CD4-positive, alpha-beta T cell (primary cell): ENCODE results near the gene ROCK1. TPM values are rescaled to one million over a fixed set of nuclear protein-coding genes. Genes with fewer than 3 reads are reported as not detected.
A peak's percentile ranks its signal among the peaks of the same experiment; 100 is the strongest.

Experiments
- ATAC-seq: fragments of 200-7000 bp; cut with Tn5 transposase; one replicate; pipeline ENCODE4 v1.10.0; 2022; ENCODE audit warnings: mild to moderate bottlenecking; ENCODE audit not compliant: poor library complexity
- CTCF ChIA-PET: fragments of 350-600 bp; sonication (Branson Sonifier 250); formaldehyde crosslinking; loops from one replicate; lab custom pipeline; 2021; ENCODE audit warnings: antibody characterized with exemption, inconsistent platforms; lab: Charles Lee
- POLR2A ChIA-PET: fragments of 350-600 bp; sonication (Branson Sonifier 250); formaldehyde crosslinking; loops from one replicate; lab custom pipeline; 2021; ENCODE audit warnings: antibody characterized with exemption, inconsistent platforms; lab: Charles Lee
- DNase-seq, 14 experiments: peaks; one replicate each; pipeline ENCODE4 v3.0.0-alpha.2; 2013 to 2020; ENCODE audit warnings: mixed read lengths in 2 of 14
- H3K27ac ChIP-seq, 2 donors: one replicate each; pipeline versions ENCODE4 v1.5.1 to v1.7.0; 2013; ENCODE audit warnings: low read length in 2 of 2, low read depth in 1 of 2, mild to moderate bottlenecking in 1 of 2
- H3K27me3 ChIP-seq, 2 experiments: 1 replicate in 1 of 2; 2 replicates in 1 of 2; pipeline versions ENCODE4 v1.6.1 to v1.7.0; 2013; ENCODE audit warnings: low read length in 2 of 2, control low read depth in 1 of 2, mild to moderate bottlenecking in 1 of 2, moderate library complexity in 1 of 2; ENCODE audit not compliant: insufficient read depth in 2 of 2, control insufficient read depth in 1 of 2
- H3K36me3 ChIP-seq: one replicate; pipeline ENCODE4 v1.6.1; 2013; ENCODE audit warnings: low read length, control low read depth; ENCODE audit not compliant: insufficient read depth
- H3K4me1 ChIP-seq: one replicate; pipeline ENCODE4 v1.6.1; 2013; ENCODE audit warnings: low read length, control low read depth; ENCODE audit not compliant: insufficient read depth
- H3K4me3 ChIP-seq: one replicate; pipeline ENCODE4 v1.5.1; 2013; ENCODE audit warnings: mild to moderate bottlenecking, low read length, moderate library complexity
- H3K9me3 ChIP-seq, 2 experiments: 1 replicate in 1 of 2; 2 replicates in 1 of 2; pipeline versions ENCODE4 v1.6.1 to v1.7.0; 2013; ENCODE audit warnings: low read length in 2 of 2, mild to moderate bottlenecking in 2 of 2, control low read depth in 1 of 2, moderate library complexity in 1 of 2; ENCODE audit not compliant: control insufficient read depth in 1 of 2, insufficient read depth in 1 of 2
- H3K27ac Mint-ChIP-seq: one replicate; pipeline ENCODE4 v1.8.0; 2020; ENCODE audit warnings: mixed read lengths
- H3K27me3 Mint-ChIP-seq: one replicate; pipeline ENCODE4 v1.8.0; 2021; ENCODE audit warnings: mixed read lengths
- H3K36me3 Mint-ChIP-seq: one replicate; pipeline ENCODE4 v1.8.0; 2021; ENCODE audit warnings: low read depth, mixed read lengths
- H3K4me1 Mint-ChIP-seq: one replicate; pipeline ENCODE4 v1.8.0; 2021; ENCODE audit warnings: low read depth, mixed read lengths
- H3K4me3 Mint-ChIP-seq: one replicate; pipeline ENCODE4 v1.8.0; 2020; ENCODE audit warnings: mild to moderate bottlenecking, mixed read lengths
- H3K9me3 Mint-ChIP-seq: one replicate; pipeline ENCODE4 v1.8.0; 2020; ENCODE audit warnings: mixed read lengths
- intact Hi-C, 2 experiments: fragments of 100-400 bp; cut with DNase I in 1 of 2; cut with micrococcal nuclease in 1 of 2; formaldehyde crosslinking; loops; one replicate each; pipeline versions ENCODE4 v1.15.1 to v1.9.0; 2023 to 2025; cut with DNase I, micrococcal nuclease
- total RNA-seq, 174 experiments: library from RNA in 2 of 174; stranded (reverse) in 2 of 174; gene quantifications; one replicate each; pipeline ENCODE4 v1.2.3 and lab custom pipeline; 2021 to 2026
- TF ChIP-seq, protein P1 (sequence below): fragments of 200-600 bp; IDR thresholded peaks from one replicate; pipeline ENCODE4 v1.8.0; 2022; ENCODE audit warnings: antibody characterized with exemption, mild to moderate bottlenecking

Gene ROCK1
- total RNA-seq, 2 experiments from 2014 or later, result 85.5 to 91.2 TPM

DNA sequence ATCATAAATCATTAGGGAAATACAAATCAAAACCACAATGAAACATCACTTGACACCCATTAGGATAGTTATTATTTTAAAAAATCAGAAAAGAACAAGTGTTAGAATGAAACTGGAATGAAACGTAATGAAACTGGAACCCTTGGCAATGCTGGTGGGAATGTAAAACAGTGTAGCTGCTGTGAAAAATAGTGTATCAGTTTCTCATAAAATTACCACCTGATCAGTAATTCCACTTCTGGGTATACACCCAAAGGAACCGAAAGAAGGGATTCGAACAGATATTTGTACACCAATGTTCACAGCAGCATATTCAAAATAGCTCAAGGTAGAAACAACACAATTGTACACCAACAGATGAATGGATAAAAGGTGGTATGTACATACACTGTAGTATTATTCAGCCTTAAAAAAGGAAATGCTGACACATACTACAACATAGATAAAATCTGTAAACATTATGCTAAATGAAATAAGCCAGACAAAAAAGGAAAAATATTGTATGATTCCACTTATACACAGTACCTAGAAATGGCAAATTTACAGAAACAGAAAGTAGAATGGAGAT is 27.0 kb downstream of the ROCK1 start:
- no peaks in the 10 kb centered on the region for H3K9me3 ChIP-seq

DNA sequence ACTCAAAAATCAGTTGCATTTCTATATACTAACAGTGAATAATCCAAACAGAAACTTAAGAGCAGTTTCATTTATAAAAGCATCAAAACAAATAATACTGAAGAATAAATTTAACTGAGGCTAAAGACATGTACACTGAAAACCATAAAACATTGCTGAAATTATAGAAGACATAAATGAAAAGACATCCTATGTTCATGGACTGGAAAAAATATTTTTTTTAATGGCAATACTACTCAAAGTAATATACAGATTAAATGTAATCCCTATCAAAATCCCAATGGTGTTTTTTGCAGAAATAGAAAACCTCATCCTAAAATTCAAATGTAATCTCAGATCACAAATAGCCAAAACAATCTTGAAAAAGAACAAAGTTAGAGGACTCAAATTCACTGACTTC is 28.6 kb downstream of the ROCK1 start:
- Histone ChIP-seq H3K27ac (no peak overlapping the region), H3K4me3 (no peak overlapping the region), H3K36me3 (no peaks in the 10 kb centered on the region), H3K27me3 (no peaks in the 10 kb centered on the region), H3K4me1 (peaks cover 19% of the 10 kb centered on the region), H3K9me3 (no peaks in the 10 kb centered on the region)
- POLR2A ChIA-PET, result no interaction called here
- Mint-ChIP-seq H3K4me3 (no peak overlapping the region), H3K36me3 (peaks cover 72% of the 10 kb centered on the region), H3K4me1 (peaks cover 92% of the 10 kb centered on the region), H3K27me3 (no peaks in the 10 kb centered on the region), H3K9me3 (peaks cover 25% of the 10 kb centered on the region), H3K27ac (no peak overlapping the region)
- CTCF ChIA-PET, result interaction anchor here (1.3 kb wide), 1 partner anchor 12 kb away, joined by 4 read pairs; no protein-coding TSS in a partner anchor
- TF ChIP-seq, protein P1, sequence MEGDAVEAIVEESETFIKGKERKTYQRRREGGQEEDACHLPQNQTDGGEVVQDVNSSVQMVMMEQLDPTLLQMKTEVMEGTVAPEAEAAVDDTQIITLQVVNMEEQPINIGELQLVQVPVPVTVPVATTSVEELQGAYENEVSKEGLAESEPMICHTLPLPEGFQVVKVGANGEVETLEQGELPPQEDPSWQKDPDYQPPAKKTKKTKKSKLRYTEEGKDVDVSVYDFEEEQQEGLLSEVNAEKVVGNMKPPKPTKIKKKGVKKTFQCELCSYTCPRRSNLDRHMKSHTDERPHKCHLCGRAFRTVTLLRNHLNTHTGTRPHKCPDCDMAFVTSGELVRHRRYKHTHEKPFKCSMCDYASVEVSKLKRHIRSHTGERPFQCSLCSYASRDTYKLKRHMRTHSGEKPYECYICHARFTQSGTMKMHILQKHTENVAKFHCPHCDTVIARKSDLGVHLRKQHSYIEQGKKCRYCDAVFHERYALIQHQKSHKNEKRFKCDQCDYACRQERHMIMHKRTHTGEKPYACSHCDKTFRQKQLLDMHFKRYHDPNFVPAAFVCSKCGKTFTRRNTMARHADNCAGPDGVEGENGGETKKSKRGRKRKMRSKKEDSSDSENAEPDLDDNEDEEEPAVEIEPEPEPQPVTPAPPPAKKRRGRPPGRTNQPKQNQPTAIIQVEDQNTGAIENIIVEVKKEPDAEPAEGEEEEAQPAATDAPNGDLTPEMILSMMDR, result no peak
- ATAC-seq (no peak), DNase-seq (no peak)
- intact Hi-C loops, result no loop called here

More for the DNA sequence above, 27.0 kb downstream of the ROCK1 start:
- H3K27ac ChIP-seq, result no peak overlapping the region
- ATAC-seq (no peak), DNase-seq (no peak)
- Mint-ChIP-seq H3K9me3 (peaks cover 26% of the 10 kb centered on the region), H3K4me1 (peaks cover 82% of the 10 kb centered on the region), H3K36me3 (peaks cover 77% of the 10 kb centered on the region), H3K4me3 (no peak overlapping the region), H3K27ac (no peak overlapping the region), H3K27me3 (no peaks in the 10 kb centered on the region)
- no peaks in the 10 kb centered on the region for H3K36me3 ChIP-seq
- TF ChIP-seq, protein P1, result no peak
- peaks cover 8% of the 10 kb centered on the region for H3K4me1 ChIP-seq
- POLR2A ChIA-PET, result no interaction called here
- CTCF ChIA-PET, result interaction anchor here (1.0 to 1.2 kb wide), 2 partner anchors 13 to 36 kb away, joined by 3 to 4 read pairs; no protein-coding TSS in a partner anchor
- intact Hi-C loops, result no loop called here
- no peaks in the 10 kb centered on the region for H3K27me3 ChIP-seq
- no peak overlapping the region for H3K4me3 ChIP-seq

DNA sequence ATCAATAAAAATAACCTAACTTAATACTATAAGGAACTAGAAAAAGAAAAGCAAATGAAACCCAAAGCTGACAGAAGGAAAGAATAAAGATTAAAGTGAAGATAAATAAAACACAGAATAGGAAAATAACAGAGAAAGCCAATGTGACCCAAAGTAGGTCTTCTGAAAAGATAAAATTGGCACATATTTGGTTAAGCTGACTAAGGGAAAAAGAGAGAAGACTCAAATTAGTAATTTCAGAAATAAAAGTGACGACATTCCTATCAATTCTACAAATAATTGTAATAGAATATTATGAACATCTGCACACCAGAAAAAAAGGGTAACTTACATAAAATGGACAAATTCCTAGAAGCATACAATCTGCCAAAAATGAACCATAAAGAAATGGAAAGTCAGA is 30.2 kb downstream of the ROCK1 start:
- Histone ChIP-seq H3K27ac (no peak overlapping the region), H3K4me1 (peaks cover 32% of the 10 kb centered on the region), H3K36me3 (no peaks in the 10 kb centered on the region), H3K4me3 (no peak overlapping the region), H3K27me3 (no peaks in the 10 kb centered on the region), H3K9me3 (no peaks in the 10 kb centered on the region)
- Mint-ChIP-seq H3K4me3 (peak overlapping the region; percentile 32), H3K36me3 (peaks cover 60% of the 10 kb centered on the region), H3K27ac (peak overlapping the region; percentile 57), H3K9me3 (peaks cover 19% of the 10 kb centered on the region), H3K4me1 (peaks cover 89% of the 10 kb centered on the region), H3K27me3 (no peaks in the 10 kb centered on the region)
- CTCF ChIA-PET, result no interaction called here
- intact Hi-C loops, result no loop called here
- POLR2A ChIA-PET, result no interaction called here
- TF ChIP-seq, protein P1, result no peak
- ATAC-seq (no peak), DNase-seq (no peak)
